HG02840 (cell line): Measurements from ENCODE around the gene OR10A5.
"Not testable (repeated sequence)": the region's sequence is repeated elsewhere in the genome, so short reads cannot be mapped to it uniquely, and the experiment has no call there.

Source experiments
- ATAC-seq: cut with Tn5 transposase; IDR thresholded peaks from one replicate; pipeline ENCODE4 v1.9.1; 2021; ENCODE audit warnings: mild to moderate bottlenecking, moderate library complexity, moderate number of reproducible peaks; ENCODE audit not compliant: unreplicated experiment, low FRiP score

Gene OR10A5

DNA sequence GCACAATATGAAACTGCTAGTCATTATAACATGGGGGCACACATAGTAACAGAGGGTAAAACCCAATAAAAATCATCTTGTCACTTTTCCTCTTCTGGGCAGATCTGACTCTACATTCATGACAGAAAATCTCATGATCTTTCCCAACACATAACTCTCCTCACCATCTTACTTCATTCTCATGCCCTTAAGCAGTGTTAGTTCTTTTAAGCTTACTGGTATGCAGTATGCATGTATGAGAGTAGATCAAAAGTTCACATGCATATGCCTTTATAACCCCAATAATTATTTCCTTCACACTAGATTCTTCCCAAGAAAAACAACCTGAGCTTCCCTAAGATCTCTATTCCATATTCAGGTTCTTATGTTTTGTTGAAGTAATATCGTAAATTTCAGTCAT, 25.8 kb downstream of the OR10A5 start:
- ATAC-seq: no peak

DNA sequence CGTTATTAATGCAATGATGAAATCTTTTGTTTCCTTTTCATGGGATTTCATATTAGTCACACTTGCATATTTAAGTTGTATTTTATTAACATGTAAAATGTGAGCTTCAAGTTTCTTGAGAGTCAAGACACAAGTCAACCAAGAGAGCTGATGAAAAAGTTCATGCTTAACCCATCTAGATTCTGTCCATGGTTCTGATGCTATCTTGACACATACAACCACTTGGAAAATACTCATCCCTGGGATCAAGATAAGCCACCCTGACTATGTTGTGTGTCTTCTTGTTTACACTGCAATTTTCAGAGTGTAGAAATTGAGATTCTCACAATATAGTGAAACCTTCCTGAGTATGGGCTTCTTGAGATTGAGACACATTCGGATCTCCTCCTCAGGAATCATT, 30.3 kb downstream of the OR10A5 start:
- no peak for ATAC-seq

DNA sequence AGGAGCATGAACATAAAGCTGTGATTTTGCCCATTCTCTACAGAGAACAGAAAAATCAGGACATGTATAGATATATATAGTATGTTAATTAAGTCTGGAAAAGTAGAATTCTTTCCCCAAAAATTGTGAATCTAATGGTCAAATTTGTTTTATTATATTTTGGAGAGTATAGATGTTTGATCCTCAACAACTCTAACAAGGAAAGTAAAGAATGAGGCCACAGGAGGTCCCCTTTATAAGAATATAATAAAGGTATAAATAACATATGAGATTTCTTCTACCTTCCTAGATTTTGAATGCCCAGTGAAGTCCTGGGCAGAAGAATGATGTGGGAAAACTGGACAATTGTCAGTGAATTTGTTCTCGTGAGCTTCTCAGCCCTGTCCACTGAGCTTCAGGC, 30.8 kb downstream of the OR10A5 start, which contains the start of gene OR10A4:
Gene OR10A4, plus strand, starts transcription at position 301 of the 400 bp plus-strand sequence. Its CDS starts 23 bp downstream, at position 324.
- no peak for ATAC-seq

DNA sequence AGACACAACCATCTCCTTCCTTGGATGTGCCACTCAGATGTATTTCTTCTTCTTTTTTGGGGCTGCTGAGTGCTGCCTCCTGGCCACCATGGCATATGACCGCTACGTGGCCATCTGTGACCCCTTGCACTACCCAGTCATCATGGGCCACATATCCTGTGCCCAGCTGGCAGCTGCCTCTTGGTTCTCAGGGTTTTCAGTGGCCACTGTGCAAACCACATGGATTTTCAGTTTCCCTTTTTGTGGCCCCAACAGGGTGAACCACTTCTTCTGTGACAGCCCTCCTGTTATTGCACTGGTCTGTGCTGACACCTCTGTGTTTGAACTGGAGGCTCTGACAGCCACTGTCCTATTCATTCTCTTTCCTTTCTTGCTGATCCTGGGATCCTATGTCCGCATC, 31.4 kb downstream of the OR10A5 start:
- no peak for ATAC-seq

DNA sequence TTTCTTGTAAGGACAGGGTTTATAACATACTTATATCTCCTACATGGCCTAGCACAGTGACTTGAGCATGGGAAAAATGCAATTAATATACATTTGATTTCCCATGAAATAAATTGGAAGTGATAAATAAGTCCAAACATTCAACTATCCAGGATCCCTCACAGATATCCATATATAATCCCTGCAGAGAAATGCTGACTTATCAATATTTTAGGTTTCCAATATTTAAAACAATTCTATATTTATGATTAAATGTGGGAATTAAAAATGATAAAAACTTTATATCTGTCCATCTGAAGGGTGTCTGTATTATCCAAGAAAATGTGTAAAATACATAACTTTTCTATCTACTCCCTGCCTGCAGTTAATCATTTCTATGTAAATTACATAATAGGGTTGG, 37.3 kb downstream of the OR10A5 start:
- no peak for ATAC-seq

DNA sequence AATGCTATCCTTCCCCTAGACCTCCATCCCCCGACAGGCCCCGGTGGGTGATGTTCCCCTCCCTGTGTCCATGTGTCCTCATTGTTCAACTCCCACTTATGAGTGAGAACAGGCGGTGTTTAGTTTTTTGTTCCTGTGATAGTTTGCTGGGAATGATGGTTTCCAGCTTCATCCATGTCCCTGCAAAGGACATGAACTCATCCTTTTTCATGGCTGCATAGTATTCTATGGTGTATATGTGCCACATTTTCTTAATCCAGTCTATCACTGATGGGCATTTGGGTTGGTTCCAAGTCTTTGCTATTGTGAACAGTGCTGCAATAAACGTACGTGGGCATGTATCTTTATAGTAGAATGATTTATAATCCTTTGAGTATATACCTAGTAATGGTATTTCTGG, 42.2 kb downstream of the OR10A5 start:
- ATAC-seq: not testable (repeated sequence)

DNA sequence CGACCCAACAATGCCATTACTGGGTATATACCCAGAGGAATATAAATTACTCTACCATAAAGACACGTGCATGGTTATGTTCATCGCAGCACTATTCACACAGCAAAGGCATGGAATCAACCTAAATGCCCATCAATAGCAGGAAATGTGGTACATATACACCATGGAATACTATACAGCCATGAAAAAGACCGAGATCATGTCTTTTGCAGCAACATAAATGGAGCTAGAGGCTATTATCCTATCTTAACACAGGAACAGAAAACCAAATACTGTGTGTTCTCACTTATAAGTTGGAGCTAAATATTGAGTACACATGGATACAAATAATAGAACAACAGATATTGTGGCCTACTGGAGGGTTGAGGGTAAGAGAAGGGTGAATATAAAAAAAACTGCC, 43.3 kb downstream of the OR10A5 start:
- no peak for ATAC-seq

DNA sequence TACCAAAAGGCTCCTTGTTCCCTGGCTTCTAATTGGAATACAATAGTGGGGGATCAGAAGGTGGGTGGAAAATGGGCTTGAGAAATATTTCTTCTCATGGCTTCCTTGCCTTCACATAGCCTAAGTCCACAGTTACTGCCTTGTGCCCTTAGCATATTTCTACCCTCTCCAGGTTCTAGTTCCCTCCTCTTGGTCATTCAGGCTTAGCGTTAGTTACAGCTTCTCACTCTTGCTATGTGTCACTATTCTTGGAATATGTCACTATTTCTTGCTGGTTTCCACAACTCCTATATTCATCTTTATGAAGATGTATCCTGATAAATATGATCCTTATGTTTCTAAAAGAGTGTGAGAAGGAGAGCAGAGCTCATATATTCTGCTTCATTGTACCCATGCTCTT, 44.4 kb downstream of the OR10A5 start:
- no peak for ATAC-seq

DNA sequence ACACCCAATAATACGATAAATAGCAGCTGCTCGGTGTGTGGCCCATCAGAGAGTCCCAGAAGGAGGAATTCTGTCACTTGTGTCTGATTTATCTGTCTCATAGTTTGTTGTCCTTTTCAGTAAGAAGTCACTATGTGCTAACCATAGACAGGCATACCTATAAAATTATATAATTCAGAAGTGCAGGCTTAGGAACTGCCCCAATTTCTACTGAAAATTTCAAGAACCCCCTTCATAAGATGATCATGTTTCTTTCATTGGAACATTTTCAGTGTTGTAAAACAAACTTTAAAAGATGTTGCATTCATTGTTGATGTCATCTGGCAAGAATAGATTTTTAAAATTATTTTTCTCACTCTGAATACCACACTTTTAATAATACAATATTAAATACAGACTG, 46.9 kb downstream of the OR10A5 start, which contains the start of gene OR2D2:
Gene OR2D2, minus strand, starts transcription at position 101 of the 400 bp plus-strand sequence. Its CDS starts 0 bp downstream, at position 101.
- no peak for ATAC-seq

DNA sequence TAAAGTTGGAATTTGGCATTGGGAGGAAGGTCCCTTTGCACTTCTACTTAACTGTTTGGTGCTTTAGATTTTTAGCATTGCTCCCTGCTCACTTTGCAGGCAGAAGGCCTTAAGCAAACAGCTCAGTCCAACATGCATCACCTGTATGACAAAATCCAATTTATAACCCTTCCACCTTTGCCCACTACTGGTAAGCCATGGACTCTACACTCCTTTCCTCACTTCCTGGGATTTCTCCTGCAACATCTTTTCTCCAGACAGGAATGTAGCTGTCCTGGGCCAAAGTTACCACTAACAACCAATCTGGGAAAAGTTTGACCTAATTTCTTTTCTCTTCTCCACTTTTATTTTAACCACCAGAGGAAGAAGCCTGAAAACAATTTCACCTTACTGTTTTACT, 48.6 kb downstream of the OR10A5 start:
- ATAC-seq: no peak

DNA sequence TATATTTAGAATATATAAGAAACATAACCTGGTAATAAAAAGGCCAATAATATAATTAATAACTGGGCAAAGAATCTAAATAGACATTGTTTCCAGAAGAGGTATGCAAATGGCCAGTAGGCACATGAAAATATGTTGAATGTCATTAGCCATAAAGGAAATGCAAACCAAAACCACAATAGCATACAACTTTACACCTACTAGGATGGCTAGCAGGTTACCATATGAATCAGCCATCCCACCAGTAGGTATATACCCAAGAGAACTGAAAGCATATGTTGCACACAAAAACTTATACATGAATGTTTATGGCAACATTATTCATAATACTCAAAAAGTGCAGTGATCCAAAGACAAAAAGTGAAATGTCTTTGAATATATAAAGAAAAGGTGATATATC, 49.5 kb downstream of the OR10A5 start:
- ATAC-seq: no peak
